ENCODE data around the gene DOK1.

DNA sequence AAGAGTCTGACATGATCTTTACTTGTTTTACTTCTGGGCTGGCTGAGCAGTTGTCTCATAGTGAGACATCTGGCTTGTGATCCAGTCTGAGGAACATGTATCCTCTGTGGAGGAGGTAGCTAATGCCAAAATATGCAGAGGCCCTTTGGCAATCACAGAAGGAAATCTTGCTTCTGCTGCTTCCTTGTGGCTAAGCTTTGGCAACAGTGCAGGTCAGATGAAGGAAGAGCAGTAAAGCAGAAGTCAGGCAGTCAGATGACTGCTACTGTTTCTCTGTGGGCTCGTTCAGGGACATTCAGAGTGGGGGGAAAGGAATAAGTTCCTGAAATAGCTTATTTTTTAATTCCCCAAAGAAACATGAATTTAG lies 22.3 kb downstream of the DOK1 start:
- TF ChIP-seq, protein P1, sequence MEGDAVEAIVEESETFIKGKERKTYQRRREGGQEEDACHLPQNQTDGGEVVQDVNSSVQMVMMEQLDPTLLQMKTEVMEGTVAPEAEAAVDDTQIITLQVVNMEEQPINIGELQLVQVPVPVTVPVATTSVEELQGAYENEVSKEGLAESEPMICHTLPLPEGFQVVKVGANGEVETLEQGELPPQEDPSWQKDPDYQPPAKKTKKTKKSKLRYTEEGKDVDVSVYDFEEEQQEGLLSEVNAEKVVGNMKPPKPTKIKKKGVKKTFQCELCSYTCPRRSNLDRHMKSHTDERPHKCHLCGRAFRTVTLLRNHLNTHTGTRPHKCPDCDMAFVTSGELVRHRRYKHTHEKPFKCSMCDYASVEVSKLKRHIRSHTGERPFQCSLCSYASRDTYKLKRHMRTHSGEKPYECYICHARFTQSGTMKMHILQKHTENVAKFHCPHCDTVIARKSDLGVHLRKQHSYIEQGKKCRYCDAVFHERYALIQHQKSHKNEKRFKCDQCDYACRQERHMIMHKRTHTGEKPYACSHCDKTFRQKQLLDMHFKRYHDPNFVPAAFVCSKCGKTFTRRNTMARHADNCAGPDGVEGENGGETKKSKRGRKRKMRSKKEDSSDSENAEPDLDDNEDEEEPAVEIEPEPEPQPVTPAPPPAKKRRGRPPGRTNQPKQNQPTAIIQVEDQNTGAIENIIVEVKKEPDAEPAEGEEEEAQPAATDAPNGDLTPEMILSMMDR (IDR thresholded peaks at IDR 0.05), result no peak
- no peak for TF ChIP-seq POLR2A (IDR thresholded peaks at IDR 0.05)

Data from uterus (tissue), 2 donors.